A549 (cell line): ENCODE data around the gene FSTL5. TPM values are rescaled to one million over a fixed set of nuclear protein-coding genes. Genes with fewer than 3 reads are reported as not detected.

Experiments
- ATAC-seq, 2 experiments: fragments of 200-7000 bp in 1 of 2; fragments of >200 bp in 1 of 2; cut with Nextera tagmentation in 1 of 2; cut with Tn5 transposase in 1 of 2; 3 replicates each; pipeline versions ENCODE4 v1.8.0 to v1.9.1; 2018 to 2020; ENCODE audit warnings: mild to moderate bottlenecking in 1 of 2, moderate library complexity in 1 of 2
- CTCF ChIA-PET: fragments of 300-600 bp; sonication (Branson Sonifier 250); formaldehyde crosslinking; extraction: SDS; loops from one replicate; lab custom pipeline; 2021; ENCODE audit warnings: antibody characterized with exemption, inconsistent platforms; lab: Yijun Ruan, JAX
- POLR2A ChIA-PET: fragments of 350-600 bp; formaldehyde crosslinking; extraction: SDS; loops from one replicate; lab custom pipeline; 2021; ENCODE audit warnings: antibody characterized with exemption, inconsistent platforms; lab: Yijun Ruan, JAX
- DNase-seq, 2 experiments: peaks; one replicate each; pipeline versions ENCODE4 v3.0.0 to v3.0.0-alpha.2; 2011 to 2016; ENCODE audit warnings: low read depth in 1 of 2, low spot score in 1 of 2
- FAIRE-seq: peaks from 2 replicates; lab custom pipeline; 2011; peaks lifted over from hg19 to GRCh38; lab: Jason Lieb, UNC
- H3K27ac ChIP-seq, 2 experiments: fragments of >200 bp; sonication (Bioruptor Twin); formaldehyde crosslinking; 3 replicates each; pipeline ENCODE4 v1.5.1; 2016 to 2017
- H3K4me1 ChIP-seq: fragments of >200 bp; sonication (Bioruptor Twin); formaldehyde crosslinking; 3 replicates; pipeline ENCODE4 v1.6.1; 2016
- H3K4me2 ChIP-seq: fragments of >200 bp; sonication (Bioruptor Twin); formaldehyde crosslinking; 3 replicates; pipeline ENCODE4 v1.6.1; 2016
- H3K4me3 ChIP-seq: fragments of >200 bp; sonication (Bioruptor Twin); formaldehyde crosslinking; 3 replicates; pipeline ENCODE4 v1.5.1; 2016
- H3K9me3 ChIP-seq: fragments of >200 bp; sonication (Bioruptor Twin); formaldehyde crosslinking; 3 replicates; pipeline ENCODE4 v1.6.1; 2016
- BCL3 ChIP-seq: fragments of >200 bp; sonication (Bioruptor Twin); formaldehyde crosslinking; IDR thresholded peaks from 3 replicates; pipeline ENCODE4 v1.6.1; 2016
- BHLHE40 ChIP-seq: IDR thresholded peaks from 2 replicates; pipeline ENCODE4 v1.6.1; 2012; ENCODE audit warnings: low read depth, low read length, inconsistent platforms
- CEBPB ChIP-seq, 2 experiments: fragments of >200 bp in 1 of 2; sonication (Bioruptor Twin) in 1 of 2; formaldehyde crosslinking in 1 of 2; IDR thresholded peaks; 2 replicates each; pipeline ENCODE4 v1.6.1; 2012 to 2016
- CHD4 ChIP-seq: fragments of 200-600 bp; sonication (generic); IDR thresholded peaks from 2 replicates; pipeline ENCODE4 v1.6.1; 2016; ENCODE audit warnings: antibody characterized with exemption, mild to moderate bottlenecking, borderline replicate concordance
- E2F6 ChIP-seq: IDR thresholded peaks from 2 replicates; pipeline ENCODE4 v1.6.1; 2012; ENCODE audit warnings: low read depth, borderline replicate concordance
- EHMT2 ChIP-seq: fragments of 200-600 bp; sonication (generic); IDR thresholded peaks from 2 replicates; pipeline ENCODE4 v1.6.1; 2016; ENCODE audit warnings: antibody characterized with exemption, low read depth, mild to moderate bottlenecking, moderate library complexity
- FOSB ChIP-seq: fragments of 250-450 bp; sonication (Bioruptor Pico); IDR thresholded peaks from 2 replicates; pipeline ENCODE4 v1.5.0; 2020; ENCODE audit warnings: mild to moderate bottlenecking, moderate library complexity
- HES2 ChIP-seq: fragments of >200 bp; sonication (Bioruptor Twin); formaldehyde crosslinking; IDR thresholded peaks from 2 replicates; pipeline ENCODE4 v1.6.1; 2016
- HMGXB4 ChIP-seq: fragments of 250-450 bp; sonication (Bioruptor Pico); IDR thresholded peaks from 2 replicates; pipeline ENCODE4 v1.5.0; 2021; ENCODE audit warnings: mild to moderate bottlenecking, moderate library complexity, borderline replicate concordance
- KDM1A ChIP-seq: fragments of 200-600 bp; sonication (generic); IDR thresholded peaks from 2 replicates; pipeline ENCODE4 v1.6.1; 2016; ENCODE audit warnings: low read depth, mild to moderate bottlenecking
- MAZ ChIP-seq: fragments of 150-350 bp; IDR thresholded peaks from 2 replicates; pipeline ENCODE4 v1.6.1; 2014; ENCODE audit warnings: antibody characterized with exemption, low read depth, low read length, borderline replicate concordance
- MYC ChIP-seq: IDR thresholded peaks from 2 replicates; pipeline ENCODE4 v1.6.1; 2012; ENCODE audit warnings: mild to moderate bottlenecking, inconsistent platforms, low read length, improper control_type of control experiment, borderline replicate concordance
- NPAS2 ChIP-seq: fragments of 250-450 bp; sonication (Bioruptor Pico); IDR thresholded peaks from 2 replicates; pipeline ENCODE4 v1.8.0; 2022; ENCODE audit warnings: mild to moderate bottlenecking, moderate library complexity, borderline replicate concordance
- PBX3 ChIP-seq: IDR thresholded peaks from 2 replicates; pipeline ENCODE4 v1.6.1; 2012
- POLR2AphosphoS2 ChIP-seq: conservative IDR thresholded peaks from 2 replicates; pipeline ENCODE4 v1.6.1; 2012; ENCODE audit warnings: low read length, improper control_type of control experiment, inconsistent platforms
- SMC3 ChIP-seq: fragments of >200 bp; sonication (Bioruptor Twin); formaldehyde crosslinking; IDR thresholded peaks from 3 replicates; pipeline ENCODE4 v1.6.1; 2018; ENCODE audit warnings: inconsistent platforms
- TFCP2L1 ChIP-seq: fragments of 250-450 bp; sonication (Bioruptor Pico); IDR thresholded peaks from 2 replicates; pipeline ENCODE4 v1.5.0; 2021; ENCODE audit warnings: mild to moderate bottlenecking
- USF2 ChIP-seq: fragments of 450-650 bp; IDR thresholded peaks from 2 replicates; pipeline ENCODE4 v1.6.1; 2014; ENCODE audit warnings: antibody characterized with exemption
- ZC3H11A ChIP-seq: fragments of 450-650 bp; IDR thresholded peaks from 2 replicates; pipeline ENCODE4 v1.6.1; 2014; ENCODE audit warnings: antibody characterized with exemption, mild to moderate bottlenecking
- WGBS: methylation state at CpG from one replicate; pipeline ENCODE4 v1.1.6; 2017; ENCODE audit errors: missing lambda C conversion rate; 5-methylcytosine and 5-hydroxymethylcytosine counted together
- polyA plus RNA-seq, 4 experiments: library from polyadenylated mRNA; depleted of rRNA in 3 of 4; stranded (reverse); fragments of >200 nt; fragmentation: RNase III in 1 of 4; extraction: RNeasy Plus Mini Kit Qiagen cat#74134 plus additional on column Dnase treatment in 1 of 4; gene quantifications; 2 replicates in 3 of 4; 3 replicates in 1 of 4; pipeline ENCODE4 v1.2.3, GENCODE V29; 2011 to 2017
- TF ChIP-seq, protein P1 (sequence below): fragments of 200-600 bp; sonication (generic); IDR thresholded peaks from 2 replicates; pipeline ENCODE4 v1.6.1; 2016; ENCODE audit warnings: antibody characterized with exemption, mild to moderate bottlenecking, moderate library complexity

The FSTL5 gene
- polyA plus RNA-seq, 2 of the 4 experiments (the other 2 are of a cell fraction) = 0.06 to 0.10 TPM

GRCh38 chr4:162016991-162017390 is 146.8 kb downstream of the FSTL5 start:
- H3K27ac ChIP-seq = no peak overlapping the region
- CTCF ChIA-PET = no interaction called here
- no peaks in the 10 kb centered on the region for H3K4me1 ChIP-seq
- DNase-seq = no peak
- TF ChIP-seq KDM1A (no peak), BHLHE40 (no peak), CEBPB (IDR thresholded peaks at IDR 0.05) (no peak), EHMT2 (no peak), E2F6 (no peak), ZC3H11A (no peak), USF2 (no peak), CHD4 (no peak), PBX3 (no peak), POLR2AphosphoS2 (no peak), TFCP2L1 (CRISPR knock-in tag) (no peak), FOSB (CRISPR knock-in tag) (no peak), MAZ (no peak), HES2 (no peak), MYC (no peak), SMC3 (no peak), HMGXB4 (CRISPR knock-in tag) (no peak), NPAS2 (CRISPR knock-in tag) (no peak), BCL3 (no peak)
- TF ChIP-seq, protein P1, sequence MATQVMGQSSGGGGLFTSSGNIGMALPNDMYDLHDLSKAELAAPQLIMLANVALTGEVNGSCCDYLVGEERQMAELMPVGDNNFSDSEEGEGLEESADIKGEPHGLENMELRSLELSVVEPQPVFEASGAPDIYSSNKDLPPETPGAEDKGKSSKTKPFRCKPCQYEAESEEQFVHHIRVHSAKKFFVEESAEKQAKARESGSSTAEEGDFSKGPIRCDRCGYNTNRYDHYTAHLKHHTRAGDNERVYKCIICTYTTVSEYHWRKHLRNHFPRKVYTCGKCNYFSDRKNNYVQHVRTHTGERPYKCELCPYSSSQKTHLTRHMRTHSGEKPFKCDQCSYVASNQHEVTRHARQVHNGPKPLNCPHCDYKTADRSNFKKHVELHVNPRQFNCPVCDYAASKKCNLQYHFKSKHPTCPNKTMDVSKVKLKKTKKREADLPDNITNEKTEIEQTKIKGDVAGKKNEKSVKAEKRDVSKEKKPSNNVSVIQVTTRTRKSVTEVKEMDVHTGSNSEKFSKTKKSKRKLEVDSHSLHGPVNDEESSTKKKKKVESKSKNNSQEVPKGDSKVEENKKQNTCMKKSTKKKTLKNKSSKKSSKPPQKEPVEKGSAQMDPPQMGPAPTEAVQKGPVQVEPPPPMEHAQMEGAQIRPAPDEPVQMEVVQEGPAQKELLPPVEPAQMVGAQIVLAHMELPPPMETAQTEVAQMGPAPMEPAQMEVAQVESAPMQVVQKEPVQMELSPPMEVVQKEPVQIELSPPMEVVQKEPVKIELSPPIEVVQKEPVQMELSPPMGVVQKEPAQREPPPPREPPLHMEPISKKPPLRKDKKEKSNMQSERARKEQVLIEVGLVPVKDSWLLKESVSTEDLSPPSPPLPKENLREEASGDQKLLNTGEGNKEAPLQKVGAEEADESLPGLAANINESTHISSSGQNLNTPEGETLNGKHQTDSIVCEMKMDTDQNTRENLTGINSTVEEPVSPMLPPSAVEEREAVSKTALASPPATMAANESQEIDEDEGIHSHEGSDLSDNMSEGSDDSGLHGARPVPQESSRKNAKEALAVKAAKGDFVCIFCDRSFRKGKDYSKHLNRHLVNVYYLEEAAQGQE = no peak
- POLR2A ChIA-PET = no interaction called here
- FAIRE-seq = no peak
- WGBS = 75% methylated on average over 2 of the region's 2 CpGs
- H3K9me3 ChIP-seq = no peaks in the 10 kb centered on the region
- H3K4me3 ChIP-seq = no peak overlapping the region
- H3K4me2 ChIP-seq = no peak overlapping the region
- ATAC-seq = no peak
